HepG2 (cell line): ENCODE data around the gene KCNH6. TPM values are rescaled to one million over a fixed set of nuclear protein-coding genes. Genes with fewer than 3 reads are reported as not detected.

Experiments
- ATAC-seq: fragments of 200-7000 bp; cut with Tn5 transposase; 3 replicates; pipeline ENCODE4 v1.9.1; 2020; ENCODE audit warnings: mild to moderate bottlenecking, moderate library complexity
- BruUV-seq: library from RNA; stranded (reverse); fragments of 400-500 nt; replicated peaks from 2 replicates; lab custom pipeline; 2021; lab: Mats Ljungman, UMichigan
- CTCF ChIA-PET: fragments of 300-600 bp; formaldehyde crosslinking; extraction: SDS; loops from one replicate; lab custom pipeline; 2021; ENCODE audit warnings: low total read pairs, inconsistent platforms, low intra/inter-chr PET ratio; lab: Yijun Ruan, JAX
- POLR2A ChIA-PET: fragments of 350-600 bp; sonication (Branson Sonifier 250); formaldehyde crosslinking; loops from one replicate; lab custom pipeline; 2020; ENCODE audit warnings: antibody characterized with exemption, inconsistent platforms; lab: Yijun Ruan, JAX
- DNase-seq: peaks from one replicate; pipeline ENCODE4 v3.0.0-alpha.2; 2015; ENCODE audit warnings: low spot score
- FAIRE-seq: peaks from 3 replicates; lab custom pipeline; 2011; peaks lifted over from hg19 to GRCh38; lab: Jason Lieb, UNC
- H2AFZ ChIP-seq: one replicate; pipeline ENCODE4 v1.6.1; 2011; ENCODE audit warnings: low read length, inconsistent platforms
- H3K27ac ChIP-seq: fragments of 300-600 bp; 3 replicates; pipeline ENCODE4 v1.8.0; 2011; ENCODE audit warnings: mixed run types, mild to moderate bottlenecking, mixed read lengths, low read length, inconsistent platforms; ENCODE audit not compliant: insufficient read depth; ENCODE audit errors: extremely low read length
- H3K27me3 ChIP-seq, 2 experiments: fragments of 200-600 bp in 1 of 2; 2 replicates in 1 of 2; 3 replicates in 1 of 2; pipeline versions ENCODE4 v1.6.0 to v1.8.0; 2011; ENCODE audit warnings: low read length in 2 of 2, mild to moderate bottlenecking in 2 of 2, moderate library complexity in 2 of 2, inconsistent platforms in 1 of 2; ENCODE audit not compliant: insufficient read depth in 2 of 2, control insufficient read depth in 1 of 2
- H3K36me3 ChIP-seq, 2 experiments: fragments of 200-600 bp in 1 of 2; replicated peaks in 1 of 2; 2 replicates in 1 of 2; 3 replicates in 1 of 2; pipeline versions ENCODE4 v1.5.1 to v1.8.0; 2011; ENCODE audit warnings: low read length in 2 of 2, inconsistent platforms in 1 of 2; ENCODE audit not compliant: insufficient read depth in 2 of 2, control insufficient read depth in 1 of 2
- H3K4me1 ChIP-seq: 2 replicates; pipeline ENCODE4 v1.5.1; 2012; ENCODE audit warnings: low read length, inconsistent platforms; ENCODE audit not compliant: insufficient read depth
- H3K4me2 ChIP-seq: 2 replicates; pipeline ENCODE4 v1.6.0; 2011; ENCODE audit warnings: low read depth, low read length, inconsistent platforms
- H3K4me3 ChIP-seq, 3 experiments: fragments of 200-600 bp in 1 of 3; sonication (generic), shearing (Covaris generic) in 1 of 3; replicated peaks in 1 of 3; 2 replicates each; pipeline ENCODE4 v1.5.1; 2011 to 2016; ENCODE audit warnings: low read length in 3 of 3, inconsistent platforms in 2 of 3, low read depth in 2 of 3, mild to moderate bottlenecking in 2 of 3, control low read depth in 1 of 3, mixed read lengths in 1 of 3; ENCODE audit not compliant: insufficient read depth in 1 of 3
- H3K79me2 ChIP-seq: one replicate; pipeline ENCODE4 v1.6.1; 2011; ENCODE audit warnings: low read length, inconsistent platforms; ENCODE audit not compliant: insufficient read depth
- H3K9ac ChIP-seq: 2 replicates; pipeline ENCODE4 v1.6.0; 2011; ENCODE audit warnings: mild to moderate bottlenecking, low read depth, low read length, inconsistent platforms; ENCODE audit not compliant: insufficient read depth
- H3K9me3 ChIP-seq: 2 replicates; pipeline ENCODE4 v1.5.1; 2012; ENCODE audit warnings: mild to moderate bottlenecking, low read length
- H4K20me1 ChIP-seq: 2 replicates; pipeline ENCODE4 v1.6.0; 2011; ENCODE audit warnings: inconsistent platforms, mild to moderate bottlenecking, low read length, moderate library complexity; ENCODE audit not compliant: insufficient read depth
- CBX2 ChIP-seq, 2 experiments: fragments of 200-600 bp in 1 of 2; sonication (generic); formaldehyde crosslinking in 1 of 2; IDR thresholded peaks; 2 replicates each; pipeline versions ENCODE4 v1.7.0 to v1.8.1; 2018 to 2022; ENCODE audit warnings: low read depth in 2 of 2, low read length in 1 of 2, mild to moderate bottlenecking in 1 of 2, missing genetic modification reagents in 1 of 2
- CEBPG ChIP-seq: IDR thresholded peaks from 2 replicates; pipeline ENCODE4 v1.6.1; 2016
- FOXA3 ChIP-seq: IDR thresholded peaks from 2 replicates; pipeline ENCODE4 v1.6.1; 2016; ENCODE audit warnings: missing genetic modification reagents, missing compliant biosample characterization
- HOXA5 ChIP-seq: sonication (generic); formaldehyde crosslinking; IDR thresholded peaks from 2 replicates; pipeline ENCODE4 v1.4.0; 2020; ENCODE audit warnings: missing genetic modification reagents
- IKZF4 ChIP-seq: sonication (generic); formaldehyde crosslinking; IDR thresholded peaks from 2 replicates; pipeline ENCODE4 v1.5.1; 2020; ENCODE audit warnings: borderline replicate concordance, mild to moderate bottlenecking, low read depth, missing genetic modification reagents; ENCODE audit errors: not compliant biosample characterization
- PATZ1 ChIP-seq: sonication (generic); formaldehyde crosslinking; IDR thresholded peaks from 2 replicates; pipeline ENCODE4 v1.4.0; 2020; ENCODE audit warnings: missing genetic modification reagents
- PCBP1 ChIP-seq: fragments of 200-400 bp; formaldehyde crosslinking; IDR thresholded peaks from 2 replicates; pipeline ENCODE4 v1.6.1; 2017; ENCODE audit warnings: mild to moderate bottlenecking, low read depth, low read length, borderline replicate concordance
- PREB ChIP-seq: sonication (generic); formaldehyde crosslinking; IDR thresholded peaks from 2 replicates; pipeline ENCODE4 v1.4.0; 2020; ENCODE audit warnings: missing genetic modification reagents
- SMARCE1 ChIP-seq: fragments of 450-650 bp; IDR thresholded peaks from 2 replicates; pipeline ENCODE4 v1.6.1; 2017; ENCODE audit warnings: borderline replicate concordance
- SNAI1 ChIP-seq: sonication (generic); formaldehyde crosslinking; IDR thresholded peaks from 2 replicates; pipeline ENCODE4 v1.5.0; 2020; ENCODE audit warnings: mild to moderate bottlenecking, missing genetic modification reagents, borderline replicate concordance
- SP140L ChIP-seq: sonication (generic); formaldehyde crosslinking; IDR thresholded peaks from 2 replicates; pipeline ENCODE4 v1.4.0; 2020; ENCODE audit warnings: missing genetic modification reagents, borderline replicate concordance
- SP4 ChIP-seq: sonication (generic); formaldehyde crosslinking; IDR thresholded peaks from 2 replicates; pipeline ENCODE4 v1.8.1; 2023; ENCODE audit warnings: mild to moderate bottlenecking, missing genetic modification reagents
- ZNF180 ChIP-seq: sonication (generic); formaldehyde crosslinking; IDR thresholded peaks from 2 replicates; pipeline ENCODE4 v1.4.0; 2020; ENCODE audit warnings: low read depth, missing genetic modification reagents, borderline replicate concordance
- ZNF496 ChIP-seq: sonication (generic); formaldehyde crosslinking; IDR thresholded peaks from 2 replicates; pipeline ENCODE4 v1.8.1; 2023; ENCODE audit warnings: mild to moderate bottlenecking, moderate library complexity, missing genetic modification reagents; ENCODE audit not compliant: insufficient replicate concordance
- ZNF570 ChIP-seq: sonication (generic); formaldehyde crosslinking; IDR thresholded peaks from 2 replicates; pipeline ENCODE4 v1.4.0; 2020; ENCODE audit warnings: mild to moderate bottlenecking, missing genetic modification reagents, borderline replicate concordance
- ZNF780A ChIP-seq: sonication (generic); formaldehyde crosslinking; IDR thresholded peaks from 2 replicates; pipeline ENCODE4 v1.8.0; 2022; ENCODE audit warnings: mild to moderate bottlenecking, missing genetic modification reagents, moderate library complexity
- WGBS: methylation state at CpG from one replicate; pipeline ENCODE4 v1.1.6; 2017; ENCODE audit warnings: low lambda C conversion rate; 5-methylcytosine and 5-hydroxymethylcytosine counted together
- in situ Hi-C: cut with HindIII; loops from 2 replicates; pipeline ENCODE4 v1.10.0; 2017; ENCODE audit warnings: low pct_unique_long_range_greater_than_20kb; ENCODE audit not compliant: extremely low pct_ligation_motif_present
- intact Hi-C: fragments of 100-400 bp; cut with micrococcal nuclease; formaldehyde crosslinking; loops from one replicate; pipeline ENCODE4 v1.10.0; 2022; ENCODE audit not compliant: unreplicated experiment
- polyA plus RNA-seq, 8 experiments: library from polyadenylated mRNA; depleted of rRNA in 3 of 8; stranded (reverse) in 7 of 8; unstranded in 1 of 8; fragments of >200 nt; fragmentation: Illumina TruSeq in 4 of 8; extraction: Trizol in 4 of 8; gene quantifications; 2 replicates each; pipeline versions ENCODE4 v1.2.1 to v1.2.3, GENCODE V29; 2011 to 2016; ENCODE audit warnings: low read depth in 4 of 8, missing spikeins in 1 of 8, mixed read lengths in 1 of 8; ENCODE audit not compliant: insufficient read depth in 1 of 8
- total RNA-seq, 5 experiments: library from RNA; depleted of rRNA; stranded (reverse); fragments of >200 nt; fragmentation: Illumina TruSeq; extraction: Trizol; gene quantifications; 2 replicates each; pipeline ENCODE4 v1.2.3, GENCODE V29; 2016; ENCODE audit warnings: low read depth in 1 of 5
- TF ChIP-seq, protein P1 (sequence below): IDR thresholded peaks from 2 replicates; pipeline ENCODE4 v1.6.1; 2016; ENCODE audit warnings: low read depth, missing genetic modification reagents, missing compliant biosample characterization

The KCNH6 gene
- total and polyA plus RNA-seq, 2 of the 13 experiments (the other 11 are each of a cell fraction or from before 2014, with no cell fraction given): 0.05 to 0.18 TPM

DNA sequence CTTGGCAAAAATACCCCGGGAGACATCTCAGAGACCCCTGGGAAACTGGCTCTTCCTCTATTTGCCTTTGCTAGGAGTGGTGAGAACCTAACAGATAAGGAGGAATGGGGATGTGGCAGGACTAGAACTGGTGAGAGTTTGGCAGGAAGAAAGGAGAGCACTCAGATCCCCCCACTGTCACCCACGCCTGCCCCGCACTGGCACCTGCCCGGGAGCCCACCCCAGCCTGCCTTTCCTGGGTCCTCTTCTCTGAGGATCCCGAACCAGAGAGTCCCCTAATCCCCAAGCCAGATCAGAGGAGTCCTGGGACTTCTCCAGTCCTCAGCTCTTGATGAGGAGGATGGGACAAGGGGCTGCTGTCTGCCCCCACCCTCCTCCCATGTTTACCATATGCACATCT, 3.7 kb downstream of the KCNH6 start:
- in situ Hi-C loops: no loop called here

More for the DNA sequence above, 3.7 kb downstream of the KCNH6 start:
- H3K4me2 ChIP-seq: no peak overlapping the region
- WGBS: 33% methylated on average over 5 of the region's 5 CpGs
- ATAC-seq: no peak
- no peaks in the 10 kb centered on the region for H3K36me3 ChIP-seq
- FAIRE-seq: no peak
- CTCF ChIA-PET: no interaction called here
- no peaks in the 10 kb centered on the region for H3K79me2 ChIP-seq
- H4K20me1 ChIP-seq: no peaks in the 10 kb centered on the region; the same call in 1 of the 2 replicates
- POLR2A ChIA-PET: no interaction called here
- H3K4me1 ChIP-seq: peaks cover 44% of the 10 kb centered on the region
- H3K27me3 ChIP-seq: peaks cover 5 to 57% of the 10 kb centered on the region in 2 experiments
- DNase-seq: no peak
- BruUV-seq: no TSS peak
- intact Hi-C loops: no loop called here
- no peak overlapping the region for H3K9ac ChIP-seq
- H3K4me3 ChIP-seq: no peak overlapping the region
- H3K9me3 ChIP-seq: no peaks in the 10 kb centered on the region
- no peak overlapping the region for H3K27ac ChIP-seq
- TF ChIP-seq CEBPG (CRISPR knock-in tag) (no peak), ZNF780A (CRISPR knock-in tag) (no peak), ZNF570 (CRISPR knock-in tag) (no peak), HOXA5 (CRISPR knock-in tag) (no peak), FOXA3 (CRISPR knock-in tag) (no peak), PATZ1 (CRISPR knock-in tag) (no peak), CBX2 (IDR thresholded peaks at IDR 0.05; ENCODE audit: low read depth, low read length) (no peak), CBX2 (CRISPR knock-in tag; IDR thresholded peaks at IDR 0.05; ENCODE audit: low read depth) (no peak), ZNF180 (CRISPR knock-in tag) (no peak), SNAI1 (CRISPR knock-in tag) (no peak), ZNF496 (CRISPR knock-in tag) (no peak), SP140L (CRISPR knock-in tag) (no peak), SP4 (no peak), SMARCE1 (no peak), PREB (CRISPR knock-in tag) (no peak), IKZF4 (CRISPR knock-in tag) (no peak), PCBP1 (no peak)
- TF ChIP-seq, protein P1, sequence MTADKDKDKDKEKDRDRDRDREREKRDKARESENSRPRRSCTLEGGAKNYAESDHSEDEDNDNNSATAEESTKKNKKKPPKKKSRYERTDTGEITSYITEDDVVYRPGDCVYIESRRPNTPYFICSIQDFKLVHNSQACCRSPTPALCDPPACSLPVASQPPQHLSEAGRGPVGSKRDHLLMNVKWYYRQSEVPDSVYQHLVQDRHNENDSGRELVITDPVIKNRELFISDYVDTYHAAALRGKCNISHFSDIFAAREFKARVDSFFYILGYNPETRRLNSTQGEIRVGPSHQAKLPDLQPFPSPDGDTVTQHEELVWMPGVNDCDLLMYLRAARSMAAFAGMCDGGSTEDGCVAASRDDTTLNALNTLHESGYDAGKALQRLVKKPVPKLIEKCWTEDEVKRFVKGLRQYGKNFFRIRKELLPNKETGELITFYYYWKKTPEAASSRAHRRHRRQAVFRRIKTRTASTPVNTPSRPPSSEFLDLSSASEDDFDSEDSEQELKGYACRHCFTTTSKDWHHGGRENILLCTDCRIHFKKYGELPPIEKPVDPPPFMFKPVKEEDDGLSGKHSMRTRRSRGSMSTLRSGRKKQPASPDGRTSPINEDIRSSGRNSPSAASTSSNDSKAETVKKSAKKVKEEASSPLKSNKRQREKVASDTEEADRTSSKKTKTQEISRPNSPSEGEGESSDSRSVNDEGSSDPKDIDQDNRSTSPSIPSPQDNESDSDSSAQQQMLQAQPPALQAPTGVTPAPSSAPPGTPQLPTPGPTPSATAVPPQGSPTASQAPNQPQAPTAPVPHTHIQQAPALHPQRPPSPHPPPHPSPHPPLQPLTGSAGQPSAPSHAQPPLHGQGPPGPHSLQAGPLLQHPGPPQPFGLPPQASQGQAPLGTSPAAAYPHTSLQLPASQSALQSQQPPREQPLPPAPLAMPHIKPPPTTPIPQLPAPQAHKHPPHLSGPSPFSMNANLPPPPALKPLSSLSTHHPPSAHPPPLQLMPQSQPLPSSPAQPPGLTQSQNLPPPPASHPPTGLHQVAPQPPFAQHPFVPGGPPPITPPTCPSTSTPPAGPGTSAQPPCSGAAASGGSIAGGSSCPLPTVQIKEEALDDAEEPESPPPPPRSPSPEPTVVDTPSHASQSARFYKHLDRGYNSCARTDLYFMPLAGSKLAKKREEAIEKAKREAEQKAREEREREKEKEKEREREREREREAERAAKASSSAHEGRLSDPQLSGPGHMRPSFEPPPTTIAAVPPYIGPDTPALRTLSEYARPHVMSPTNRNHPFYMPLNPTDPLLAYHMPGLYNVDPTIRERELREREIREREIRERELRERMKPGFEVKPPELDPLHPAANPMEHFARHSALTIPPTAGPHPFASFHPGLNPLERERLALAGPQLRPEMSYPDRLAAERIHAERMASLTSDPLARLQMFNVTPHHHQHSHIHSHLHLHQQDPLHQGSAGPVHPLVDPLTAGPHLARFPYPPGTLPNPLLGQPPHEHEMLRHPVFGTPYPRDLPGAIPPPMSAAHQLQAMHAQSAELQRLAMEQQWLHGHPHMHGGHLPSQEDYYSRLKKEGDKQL (CRISPR knock-in tag): no peak
- no peak overlapping the region for H2AFZ ChIP-seq
